ENCODE measurements around the gene CATSPERZ.
A peak's percentile ranks its signal among the peaks of the same experiment; 100 is the strongest.

CATSPERZ gene

DNA sequence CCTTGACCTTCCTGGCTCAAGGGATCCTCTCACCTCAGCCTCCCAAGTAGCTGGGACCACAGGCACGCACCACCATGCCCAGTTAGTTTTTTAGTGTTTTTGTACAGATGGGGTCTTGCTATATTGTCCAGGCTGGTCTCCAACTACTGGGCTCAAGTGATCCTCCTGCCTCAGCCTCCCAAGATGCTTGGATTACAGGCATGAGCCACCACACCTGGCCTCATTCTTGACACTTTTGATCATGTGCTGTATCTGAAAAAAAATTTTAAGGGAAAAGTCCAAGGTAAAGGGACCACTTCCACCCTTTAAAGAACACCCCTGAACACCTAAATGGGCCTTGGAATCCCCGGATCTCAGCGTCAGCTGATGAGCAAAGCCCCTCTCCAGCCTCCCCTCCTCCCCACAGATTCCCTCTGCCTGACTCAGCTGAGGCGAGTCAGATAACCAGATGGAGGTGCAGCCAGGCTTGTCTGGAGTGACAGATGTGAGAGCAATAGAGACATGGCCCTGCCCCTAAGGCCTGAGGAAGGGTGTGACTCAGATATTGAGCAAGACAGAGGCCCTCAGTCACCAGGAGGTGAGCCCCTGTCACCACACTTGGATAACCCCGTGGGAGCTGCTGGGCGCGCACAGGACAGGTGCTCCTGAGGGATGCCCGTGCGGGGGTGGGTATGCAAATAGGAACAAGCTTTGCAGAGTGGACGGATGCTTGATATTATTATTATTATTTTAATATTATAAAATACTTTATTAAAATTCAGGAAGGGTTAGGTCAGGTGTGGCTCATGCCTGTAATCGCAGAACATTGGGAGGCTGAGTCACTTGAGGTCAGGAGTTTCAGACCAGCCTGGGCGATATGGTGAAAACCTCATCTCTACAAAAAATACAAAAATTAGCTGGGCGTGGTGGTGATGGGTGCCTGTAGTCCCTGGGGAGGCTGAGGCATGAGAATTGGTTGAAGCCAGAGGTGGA, 34.9 kb downstream of the CATSPERZ start:
- peaks cover 10% of the 10 kb centered on the region for H3K4me1 ChIP-seq (ENCODE audit: insufficient read depth, low read length, poor library complexity, severe bottlenecking)
- no peaks in the 10 kb centered on the region for H3F3A ChIP-seq (ENCODE audit: low read depth)

DNA sequence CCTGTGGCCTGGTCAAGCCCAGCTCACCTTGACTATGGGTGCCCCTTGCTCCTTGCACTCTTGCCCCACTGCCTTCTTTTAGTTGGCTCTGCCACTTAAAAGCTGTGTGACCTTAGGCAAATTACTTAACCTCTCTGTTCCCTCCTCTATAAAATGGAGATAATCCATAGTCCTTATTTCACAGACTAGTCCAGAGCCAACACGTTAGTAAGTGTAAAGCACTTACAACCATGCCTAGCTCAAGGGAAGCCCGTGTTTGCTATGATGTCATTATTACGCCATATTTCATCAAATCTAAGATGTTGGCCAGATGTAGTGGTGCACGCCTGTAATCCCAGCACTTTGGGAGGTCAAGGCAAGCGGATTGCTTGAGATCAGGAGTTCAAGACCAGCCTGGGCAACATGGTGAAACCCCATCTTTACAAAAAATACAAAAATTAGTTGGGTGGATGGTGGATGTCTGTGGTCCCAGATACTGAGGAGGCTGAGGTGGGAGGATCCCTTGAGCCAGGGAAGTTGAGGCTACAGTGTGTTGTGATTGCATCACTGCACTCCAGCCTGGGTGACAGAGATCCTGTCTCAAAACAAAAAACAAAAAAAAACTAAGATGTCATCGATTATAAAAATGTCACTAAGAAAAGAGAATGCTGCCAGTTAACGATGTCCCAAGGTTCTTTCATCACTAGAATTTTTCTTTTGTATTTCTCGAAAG, 37.5 kb downstream of the CATSPERZ start:
- Histone ChIP-seq H3K36me3 (ENCODE audit: insufficient read depth, low read length) (no peaks in the 10 kb centered on the region), H3K4me2 (ENCODE audit: low read depth, low read length, poor library complexity, severe bottlenecking) (no peak overlapping the region), H4K20me1 (ENCODE audit: insufficient read depth, low read length, poor library complexity, severe bottlenecking) (peaks cover 18% of the 10 kb centered on the region), H3K4me3 (ENCODE audit: low read length, poor library complexity, severe bottlenecking) (no peak overlapping the region), H3K9me2 (replicated peaks; ENCODE audit: low read depth, low read length) (no peaks in the 10 kb centered on the region), H3K27me3 (ENCODE audit: insufficient read depth, low read length, poor library complexity, severe bottlenecking) (no peaks in the 10 kb centered on the region), H3K4me1 (ENCODE audit: insufficient read depth, low read length, poor library complexity, severe bottlenecking) (peaks cover 13% of the 10 kb centered on the region), H3F3A (ENCODE audit: low read depth) (no peaks in the 10 kb centered on the region), H3K9me3 (ENCODE audit: insufficient read depth, low read depth, low read length) (no peaks in the 10 kb centered on the region), H2AFZ (ENCODE audit: low read length) (no peak overlapping the region), H3K79me2 (ENCODE audit: insufficient read depth, low read length) (peaks cover 21% of the 10 kb centered on the region; the same call in 1 of the 2 replicates), H3K9ac (ENCODE audit: low read depth, low read length, poor library complexity, severe bottlenecking) (no peak overlapping the region)
- no peak for TF ChIP-seq EZH2phosphoT487 (IDR thresholded peaks at IDR 0.05; ENCODE audit: borderline replicate concordance)
- TF ChIP-seq, protein P1, sequence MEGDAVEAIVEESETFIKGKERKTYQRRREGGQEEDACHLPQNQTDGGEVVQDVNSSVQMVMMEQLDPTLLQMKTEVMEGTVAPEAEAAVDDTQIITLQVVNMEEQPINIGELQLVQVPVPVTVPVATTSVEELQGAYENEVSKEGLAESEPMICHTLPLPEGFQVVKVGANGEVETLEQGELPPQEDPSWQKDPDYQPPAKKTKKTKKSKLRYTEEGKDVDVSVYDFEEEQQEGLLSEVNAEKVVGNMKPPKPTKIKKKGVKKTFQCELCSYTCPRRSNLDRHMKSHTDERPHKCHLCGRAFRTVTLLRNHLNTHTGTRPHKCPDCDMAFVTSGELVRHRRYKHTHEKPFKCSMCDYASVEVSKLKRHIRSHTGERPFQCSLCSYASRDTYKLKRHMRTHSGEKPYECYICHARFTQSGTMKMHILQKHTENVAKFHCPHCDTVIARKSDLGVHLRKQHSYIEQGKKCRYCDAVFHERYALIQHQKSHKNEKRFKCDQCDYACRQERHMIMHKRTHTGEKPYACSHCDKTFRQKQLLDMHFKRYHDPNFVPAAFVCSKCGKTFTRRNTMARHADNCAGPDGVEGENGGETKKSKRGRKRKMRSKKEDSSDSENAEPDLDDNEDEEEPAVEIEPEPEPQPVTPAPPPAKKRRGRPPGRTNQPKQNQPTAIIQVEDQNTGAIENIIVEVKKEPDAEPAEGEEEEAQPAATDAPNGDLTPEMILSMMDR (conservative IDR thresholded peaks at IDR 0.05; ENCODE audit: low read length), result no peak

More for the DNA sequence above, 34.9 kb downstream of the CATSPERZ start:
- no peak overlapping the region for H3K9ac ChIP-seq (ENCODE audit: low read depth, low read length, poor library complexity, severe bottlenecking)
- H2AFZ ChIP-seq (ENCODE audit: low read length), result no peak overlapping the region
- H3K27me3 ChIP-seq (ENCODE audit: insufficient read depth, low read length, poor library complexity, severe bottlenecking), result no peaks in the 10 kb centered on the region
- H3K9me3 ChIP-seq (ENCODE audit: insufficient read depth, low read depth, low read length), result no peaks in the 10 kb centered on the region
- TF ChIP-seq, protein P1 (conservative IDR thresholded peaks at IDR 0.05; ENCODE audit: low read length), result no peak
- TF ChIP-seq EZH2phosphoT487 (IDR thresholded peaks at IDR 0.05; ENCODE audit: borderline replicate concordance), result no peak
- H4K20me1 ChIP-seq (ENCODE audit: insufficient read depth, low read length, poor library complexity, severe bottlenecking), result no peaks in the 10 kb centered on the region
- no peak overlapping the region for H3K4me3 ChIP-seq (ENCODE audit: low read length, poor library complexity, severe bottlenecking)
- H3K4me2 ChIP-seq (ENCODE audit: low read depth, low read length, poor library complexity, severe bottlenecking), result no peak overlapping the region
- H3K79me2 ChIP-seq (ENCODE audit: insufficient read depth, low read length), result peaks cover 11% of the 10 kb centered on the region; the same call in 1 of the 2 replicates
- H3K9me2 ChIP-seq (replicated peaks; ENCODE audit: low read depth, low read length), result no peaks in the 10 kb centered on the region
- H3K36me3 ChIP-seq (ENCODE audit: insufficient read depth, low read length), result no peaks in the 10 kb centered on the region

DNA sequence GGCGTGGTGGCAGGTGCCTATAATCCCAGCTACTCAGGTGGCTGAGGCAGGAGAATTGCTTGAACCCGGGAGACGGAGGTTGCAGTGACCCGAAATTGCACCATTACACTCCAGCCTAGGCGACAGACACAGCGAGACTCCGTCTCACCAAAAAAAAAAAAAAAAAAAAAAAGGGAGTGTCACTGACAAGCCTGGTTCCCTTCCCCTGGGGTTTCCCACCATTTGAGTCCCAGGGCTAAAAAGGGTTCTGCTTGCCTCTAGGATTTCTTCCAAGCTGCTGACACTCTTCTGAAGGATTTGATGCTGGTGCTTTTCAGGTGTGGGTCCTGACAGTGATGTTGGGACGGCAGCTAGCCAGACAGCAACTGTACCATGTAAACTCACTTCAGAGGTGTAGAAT, 38.6 kb downstream of the CATSPERZ start:
- peak overlapping the region; percentile 86 for H3K9ac ChIP-seq (ENCODE audit: low read depth, low read length, poor library complexity, severe bottlenecking)
- peaks cover 13% of the 10 kb centered on the region for H3K4me1 ChIP-seq (ENCODE audit: insufficient read depth, low read length, poor library complexity, severe bottlenecking)
- peaks cover 21% of the 10 kb centered on the region; the same call in 1 of the 2 replicates for H3K79me2 ChIP-seq (ENCODE audit: insufficient read depth, low read length)
- TF ChIP-seq, protein P1 (conservative IDR thresholded peaks at IDR 0.05; ENCODE audit: low read length), result no peak
- no peak for TF ChIP-seq EZH2phosphoT487 (IDR thresholded peaks at IDR 0.05; ENCODE audit: borderline replicate concordance)
- H3K36me3 ChIP-seq (ENCODE audit: insufficient read depth, low read length), result no peaks in the 10 kb centered on the region
- H3K4me2 ChIP-seq (ENCODE audit: low read depth, low read length, poor library complexity, severe bottlenecking), result peak overlapping the region; percentile 82
- no peaks in the 10 kb centered on the region for H3F3A ChIP-seq (ENCODE audit: low read depth)
- H2AFZ ChIP-seq (ENCODE audit: low read length), result no peak overlapping the region
- no peaks in the 10 kb centered on the region for H3K27me3 ChIP-seq (ENCODE audit: insufficient read depth, low read length, poor library complexity, severe bottlenecking)
- peak overlapping the region; percentile 92 for H3K4me3 ChIP-seq (ENCODE audit: low read length, poor library complexity, severe bottlenecking)
- no peaks in the 10 kb centered on the region for H3K9me2 ChIP-seq (replicated peaks; ENCODE audit: low read depth, low read length)
- H4K20me1 ChIP-seq (ENCODE audit: insufficient read depth, low read length, poor library complexity, severe bottlenecking), result peaks cover 22% of the 10 kb centered on the region
- H3K9me3 ChIP-seq (ENCODE audit: insufficient read depth, low read depth, low read length), result no peaks in the 10 kb centered on the region
